Chondrocyte (in vitro differentiated cells): Measurements from ENCODE around the gene VASP. TPM values are rescaled to one million over a fixed set of nuclear protein-coding genes. Genes with fewer than 3 reads are reported as not detected.
A peak's percentile ranks its signal among the peaks of the same experiment; 100 is the strongest.

Experiments
- DNase-seq: peaks from one replicate; pipeline ENCODE4 v3.0.0; 2021; ENCODE audit warnings: mixed read lengths, low spot score
- H3K27ac Mint-ChIP-seq: one replicate; pipeline ENCODE4 v1.8.0; 2021; ENCODE audit warnings: mild to moderate bottlenecking, moderate library complexity, mixed read lengths; ENCODE audit not compliant: unreplicated experiment
- H3K27me3 Mint-ChIP-seq: 2 replicates; pipeline ENCODE4 v1.8.0; 2021; ENCODE audit warnings: low read depth, mixed read lengths
- H3K36me3 Mint-ChIP-seq: 2 replicates; pipeline ENCODE4 v1.8.0; 2021; ENCODE audit warnings: low read depth, mixed read lengths
- H3K4me1 Mint-ChIP-seq: 2 replicates; pipeline ENCODE4 v1.8.0; 2021; ENCODE audit warnings: low read depth, mild to moderate bottlenecking, mixed read lengths
- H3K4me3 Mint-ChIP-seq: one replicate; pipeline ENCODE4 v1.8.0; 2021; ENCODE audit warnings: mild to moderate bottlenecking, moderate library complexity, mixed read lengths; ENCODE audit not compliant: unreplicated experiment
- H3K9me3 Mint-ChIP-seq: 2 replicates; pipeline ENCODE4 v1.8.0; 2021; ENCODE audit warnings: low read depth, mixed read lengths
- total RNA-seq: library from RNA; stranded (reverse); gene quantifications from 3 replicates; pipeline ENCODE4 v1.2.1, GENCODE V29; 2021
- TF ChIP-seq, protein P1 (sequence below): fragments of 200-600 bp; sonication (generic); IDR thresholded peaks from 2 replicates; pipeline ENCODE4 v1.5.0; 2021; ENCODE audit warnings: antibody characterized with exemption, mild to moderate bottlenecking, moderate library complexity

Gene VASP
- total RNA-seq, 1 donor from 2014 or later = 142 TPM

DNA sequence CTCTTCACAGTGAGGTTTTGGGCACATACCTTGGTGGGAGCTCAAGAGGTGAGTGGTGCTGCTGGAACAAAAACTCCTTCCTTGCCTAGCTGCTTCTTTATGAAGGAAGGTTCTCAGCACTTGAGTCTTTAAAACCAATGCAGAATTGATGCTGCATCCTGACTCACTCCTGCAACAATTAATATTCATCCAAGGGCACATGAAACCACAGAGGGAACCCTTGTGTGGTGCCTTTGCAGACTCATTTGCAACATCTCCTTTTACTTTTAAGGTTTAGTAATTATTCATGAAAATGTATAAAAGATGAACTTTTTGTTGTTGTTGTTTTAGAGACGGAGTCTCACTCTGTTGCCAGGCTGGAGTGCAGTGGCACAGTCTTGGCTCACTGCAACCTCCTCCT is 47.2 kb downstream of the VASP start:
- Mint-ChIP-seq H3K36me3 (peaks cover 4% of the 10 kb centered on the region), H3K4me1 (no peaks in the 10 kb centered on the region), H3K9me3 (no peaks in the 10 kb centered on the region), H3K27me3 (no peaks in the 10 kb centered on the region), H3K27ac (no peak overlapping the region), H3K4me3 (no peak overlapping the region)
- no peak for DNase-seq
- TF ChIP-seq, protein P1, sequence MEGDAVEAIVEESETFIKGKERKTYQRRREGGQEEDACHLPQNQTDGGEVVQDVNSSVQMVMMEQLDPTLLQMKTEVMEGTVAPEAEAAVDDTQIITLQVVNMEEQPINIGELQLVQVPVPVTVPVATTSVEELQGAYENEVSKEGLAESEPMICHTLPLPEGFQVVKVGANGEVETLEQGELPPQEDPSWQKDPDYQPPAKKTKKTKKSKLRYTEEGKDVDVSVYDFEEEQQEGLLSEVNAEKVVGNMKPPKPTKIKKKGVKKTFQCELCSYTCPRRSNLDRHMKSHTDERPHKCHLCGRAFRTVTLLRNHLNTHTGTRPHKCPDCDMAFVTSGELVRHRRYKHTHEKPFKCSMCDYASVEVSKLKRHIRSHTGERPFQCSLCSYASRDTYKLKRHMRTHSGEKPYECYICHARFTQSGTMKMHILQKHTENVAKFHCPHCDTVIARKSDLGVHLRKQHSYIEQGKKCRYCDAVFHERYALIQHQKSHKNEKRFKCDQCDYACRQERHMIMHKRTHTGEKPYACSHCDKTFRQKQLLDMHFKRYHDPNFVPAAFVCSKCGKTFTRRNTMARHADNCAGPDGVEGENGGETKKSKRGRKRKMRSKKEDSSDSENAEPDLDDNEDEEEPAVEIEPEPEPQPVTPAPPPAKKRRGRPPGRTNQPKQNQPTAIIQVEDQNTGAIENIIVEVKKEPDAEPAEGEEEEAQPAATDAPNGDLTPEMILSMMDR = no peak

DNA sequence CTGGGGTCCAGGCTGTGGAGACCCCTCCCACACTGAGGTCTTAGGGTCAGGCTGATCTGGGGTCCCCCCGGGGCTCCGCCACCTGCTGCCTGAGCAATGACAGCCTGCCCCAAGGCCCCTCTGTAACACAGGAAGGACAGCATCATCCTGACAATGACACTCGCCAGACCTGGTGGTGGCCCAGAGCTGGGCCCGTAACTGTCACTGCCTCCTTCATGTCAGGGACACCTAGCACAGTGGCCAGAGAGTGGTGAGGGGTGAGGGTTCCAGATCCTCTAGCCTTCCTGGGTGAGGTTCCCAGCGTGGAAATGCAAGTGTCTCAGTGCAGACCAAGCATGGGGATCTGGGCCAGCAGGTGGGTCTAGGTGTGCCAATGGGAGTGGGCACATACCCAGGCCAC is 49.6 kb downstream of the VASP start:
- TF ChIP-seq, protein P1 = no peak
- peaks cover 4% of the 10 kb centered on the region for H3K36me3 Mint-ChIP-seq
- no peaks in the 10 kb centered on the region for H3K4me1 Mint-ChIP-seq
- H3K9me3 Mint-ChIP-seq = no peaks in the 10 kb centered on the region
- H3K4me3 Mint-ChIP-seq = no peak overlapping the region
- H3K27ac Mint-ChIP-seq = no peak overlapping the region
- no peaks in the 10 kb centered on the region for H3K27me3 Mint-ChIP-seq
- no peak for DNase-seq

DNA sequence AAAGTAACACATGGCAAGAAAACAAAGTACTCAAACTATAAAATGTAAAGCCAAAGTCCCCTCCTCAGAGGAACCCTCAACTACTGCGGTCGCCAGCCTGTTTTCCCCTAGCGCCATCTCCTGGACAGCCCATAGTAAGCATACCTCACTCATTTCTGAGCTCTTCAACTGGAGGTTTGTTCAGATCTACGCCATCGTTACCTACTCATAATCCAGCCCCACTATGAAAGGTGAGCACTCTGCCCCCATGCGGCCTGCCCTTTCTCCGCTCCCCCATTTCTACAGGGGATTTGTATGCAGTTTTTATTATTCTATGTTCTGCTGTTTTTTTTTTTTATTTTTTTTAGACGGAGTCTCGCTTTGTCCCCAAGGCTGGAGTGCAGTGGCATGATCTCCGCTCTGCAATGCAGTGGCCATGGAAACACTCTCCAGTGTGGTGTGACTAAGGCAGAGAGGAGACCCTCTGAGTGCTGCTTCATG is 51.2 kb downstream of the VASP start:
- H3K27ac Mint-ChIP-seq = no peak overlapping the region
- H3K4me1 Mint-ChIP-seq = peaks cover 5% of the 10 kb centered on the region
- no peak overlapping the region for H3K4me3 Mint-ChIP-seq
- H3K36me3 Mint-ChIP-seq = peaks cover 2% of the 10 kb centered on the region
- H3K9me3 Mint-ChIP-seq = no peaks in the 10 kb centered on the region
- no peak for DNase-seq
- TF ChIP-seq, protein P1 = peak; percentile 80
- no peaks in the 10 kb centered on the region for H3K27me3 Mint-ChIP-seq

DNA sequence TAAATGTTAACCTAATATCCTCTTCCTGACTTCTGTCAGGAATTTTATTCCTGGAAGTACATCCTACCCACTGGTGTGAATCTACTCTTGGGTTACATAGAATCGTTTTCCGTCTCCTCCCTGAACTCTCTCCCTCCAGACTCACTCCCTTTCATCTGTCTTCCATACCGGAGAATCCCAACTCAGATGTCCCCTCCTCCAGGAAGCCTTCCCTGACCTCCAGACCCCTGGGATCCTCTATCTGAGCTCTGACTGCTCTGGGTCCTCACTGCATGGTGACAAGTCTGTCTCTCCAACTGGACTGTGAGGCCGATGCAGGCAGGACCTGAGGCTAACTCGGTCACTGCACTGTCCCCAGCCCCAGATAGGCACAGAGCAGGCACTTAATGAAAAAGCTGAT is 52.8 kb downstream of the VASP start:
- Mint-ChIP-seq H3K36me3 (peaks cover 2% of the 10 kb centered on the region), H3K27me3 (no peaks in the 10 kb centered on the region), H3K9me3 (no peaks in the 10 kb centered on the region), H3K4me1 (peaks cover 5% of the 10 kb centered on the region), H3K27ac (no peak overlapping the region), H3K4me3 (no peak overlapping the region)
- TF ChIP-seq, protein P1 = no peak
- DNase-seq = no peak

DNA sequence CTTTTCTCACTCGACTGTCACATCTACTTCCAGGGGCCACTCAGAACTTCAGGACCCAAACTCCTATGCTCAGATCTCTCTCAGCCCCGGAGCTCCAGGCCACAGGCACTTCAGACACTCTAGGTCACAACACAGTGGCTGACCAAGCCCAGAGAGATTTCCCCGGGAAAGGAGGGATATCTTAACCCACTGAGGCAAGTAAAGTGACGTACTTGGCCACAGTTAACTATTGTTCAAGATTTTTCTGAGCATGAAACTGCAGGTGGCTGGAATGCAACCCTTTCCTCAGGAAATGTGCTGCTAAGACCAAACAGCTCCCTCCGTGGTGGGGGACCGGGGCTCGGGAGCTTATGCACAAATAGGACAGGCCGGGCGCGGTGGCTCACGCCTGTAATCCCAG is 53.4 kb downstream of the VASP start:
- TF ChIP-seq, protein P1 = no peak
- Mint-ChIP-seq H3K36me3 (peaks cover 2% of the 10 kb centered on the region), H3K4me1 (peaks cover 5% of the 10 kb centered on the region), H3K9me3 (no peaks in the 10 kb centered on the region), H3K4me3 (no peak overlapping the region), H3K27me3 (no peaks in the 10 kb centered on the region), H3K27ac (no peak overlapping the region)
- DNase-seq = no peak
